ENCODE data around the gene ADORA2B. TPM values are rescaled to one million over a fixed set of nuclear protein-coding genes. Genes with fewer than 3 reads are reported as not detected.

Gene ADORA2B
- total and polyA plus RNA-seq, 2 of the 8 experiments (the other 6 are each of a cell fraction or from before 2014, with no cell fraction given), result 2.6 to 8.2 TPM

DNA sequence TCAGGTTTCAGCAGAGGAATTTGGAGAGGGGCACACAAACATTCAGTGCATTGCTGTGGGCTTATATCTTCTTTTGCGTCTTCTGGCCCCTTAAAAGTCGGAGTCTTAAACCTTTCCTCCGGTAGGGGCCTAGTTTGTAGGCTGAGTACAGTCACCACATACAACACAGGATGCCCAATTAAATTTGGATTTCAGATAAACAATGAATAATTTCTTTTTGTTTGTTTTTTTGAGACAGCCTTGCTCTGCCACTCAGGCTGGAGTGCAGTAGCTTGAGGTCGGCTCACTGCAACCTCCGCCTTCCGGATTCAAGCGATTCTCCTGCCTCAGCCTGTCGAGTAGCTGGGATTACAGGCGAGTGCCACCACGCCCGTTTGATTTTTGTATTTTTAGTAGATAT lies 26.7 kb upstream of the ADORA2B start:
- H2AK5ac ChIP-seq (ENCODE audit: low read depth, low read length), result no peak overlapping the region
- no peaks in the 10 kb centered on the region for H4K20me1 ChIP-seq (replicated peaks in 1 of 2; ENCODE audit: control insufficient read depth in 1 of 2, insufficient read depth in 2 of 2, low read length in 2 of 2)
- H3K4me3 ChIP-seq (ENCODE audit: extremely low read depth in 1 of 4, insufficient read depth in 2 of 4, low read depth in 3 of 4, low read length in 4 of 4), result peak overlapping the region in 1 of 4 experiments; percentile 61; a peak in 2 of 8 replicates
- peak overlapping the region; percentile 65; the same call in 1 of the 2 replicates for H4K8ac ChIP-seq (ENCODE audit: extremely low read depth, insufficient read depth, low read length)
- peaks cover 0 to 4% (median 3%) of the 10 kb centered on the region in 4 experiments; a peak in 4 of 7 replicates for H3K4me1 ChIP-seq (replicated peaks in 1 of 4; ENCODE audit: control insufficient read depth in 3 of 4, insufficient read depth in 4 of 4, low read length in 3 of 4)
- H3K18ac ChIP-seq (ENCODE audit: extremely low read depth, low read length), result 0 out of 2 replicates have a peak overlapping the region, but pooled peaks have one; percentile 41
- H2BK120ac ChIP-seq (replicated peaks; ENCODE audit: low read depth, low read length), result no peak overlapping the region
- no peak for FAIRE-seq
- H3K56ac ChIP-seq (replicated peaks; ENCODE audit: insufficient read length, low read depth, low read length), result no peak overlapping the region
- H3K36me3 ChIP-seq (ENCODE audit: control insufficient read depth in 2 of 4, insufficient read depth in 4 of 4, low read length in 3 of 4), result no peaks in the 10 kb centered on the region
- no peak for DNase-seq (ENCODE audit: low read depth in 1 of 2, low spot score in 2 of 2)
- no peaks in the 10 kb centered on the region for H3K79me1 ChIP-seq (ENCODE audit: low read depth, low read length)
- H3K27ac ChIP-seq (ENCODE audit: low read depth, low read length), result no peak overlapping the region
- no peak overlapping the region for H4K91ac ChIP-seq (replicated peaks; ENCODE audit: insufficient read length, low read length)
- H2BK5ac ChIP-seq (ENCODE audit: low read depth, low read length), result no peak overlapping the region
- peaks cover 3% of the 10 kb centered on the region; the same call in 1 of the 2 replicates for H3K23me2 ChIP-seq (ENCODE audit: low read depth, low read length)
- no peak overlapping the region for H3K14ac ChIP-seq (ENCODE audit: insufficient read length)
- H3K4ac ChIP-seq (replicated peaks; ENCODE audit: insufficient read length, low read depth, low read length), result no peak overlapping the region
- H2AFZ ChIP-seq (ENCODE audit: low read length), result peak overlapping the region; percentile 94
- peak overlapping the region; percentile 55 to 83; a peak in 3 of 4 replicates for H3K4me2 ChIP-seq (ENCODE audit: insufficient read depth in 1 of 2, low read depth in 2 of 2, low read length in 2 of 2)
- H2BK20ac ChIP-seq (ENCODE audit: low read length), result no peak overlapping the region
- no peak overlapping the region for H3K9ac ChIP-seq (replicated peaks in 1 of 4; ENCODE audit: extremely low read depth in 1 of 4, low read depth in 3 of 4, low read length in 3 of 4)
- peaks cover 0 to 3% of the 10 kb centered on the region in 2 experiments; a peak in 1 of 4 replicates for H3K9me3 ChIP-seq (ENCODE audit: insufficient read depth in 2 of 2, low read depth in 1 of 2, low read length in 1 of 2)
- POLR2A ChIA-PET (ENCODE audit: partially characterized antibody), result interaction anchor here (0.5 to 1.1 kb wide), 2 partner anchors 81 to 300 kb away, joined by 3 to 4 read pairs; partner anchors contain the start of genes TTC19 and ZSWIM7
- no peak overlapping the region for H4K5ac ChIP-seq (ENCODE audit: insufficient read length, low read depth, low read length)
- H3K27me3 ChIP-seq (replicated peaks in 1 of 4; ENCODE audit: control insufficient read depth in 3 of 4, extremely low read depth in 1 of 4, insufficient read depth in 3 of 4, low read length in 3 of 4), result peaks cover 0 to 23% (median 9%) of the 10 kb centered on the region in 4 experiments; a peak in 5 of 7 replicates
- no peak overlapping the region for H3K23ac ChIP-seq (ENCODE audit: insufficient read length)
- TF ChIP-seq POLR2A (IDR thresholded peaks at IDR 0.05; ENCODE audit: control extremely low read depth in 1 of 2, low read depth in 2 of 2, low read length in 2 of 2) (no peak), TCF12 (IDR thresholded peaks at IDR 0.05; ENCODE audit: low read depth, low read length) (no peak), SIN3A (conservative IDR thresholded peaks at IDR 0.05 in 1 of 2, IDR thresholded peaks at IDR 0.05 in 1 of 2; ENCODE audit: low read depth in 1 of 2, low read length in 2 of 2) (no peak)
- no peak overlapping the region for H2BK12ac ChIP-seq (ENCODE audit: low read depth, low read length)
- CTCF ChIA-PET (ENCODE audit: partially characterized antibody), result interaction anchor here (1.2 to 1.4 kb wide), 2 partner anchors 27 to 58 kb away, joined by 3 to 5 read pairs; partner anchors contain the start of gene ADORA2B
- WGBS, 2 experiments (ENCODE audit: extremely low coverage in 1 of 2, insufficient coverage in 1 of 2, insufficient read length in 1 of 2, insufficient replicate concordance in 2 of 2, low coverage in 1 of 2, low lambda C conversion rate in 2 of 2, missing lambda C conversion rate in 1 of 2), result 91% methylated on average over 11 of the region's 11 CpGs; no CpG with 5 or more reads in 1 of the 2 experiments
- H2BK15ac ChIP-seq (ENCODE audit: low read length), result no peak overlapping the region
- no peaks in the 10 kb centered on the region for H3K79me2 ChIP-seq (ENCODE audit: control insufficient read depth in 1 of 2, insufficient read depth in 2 of 2, low read length in 2 of 2)
